ENCODE data around the gene MBNL3.

GRCh38 chrX:132493095-132493494 is 4.3 kb upstream of the MBNL3 start:
- TF ChIP-seq CTCF (IDR thresholded peaks at IDR 0.05), result no peak
- TF ChIP-seq POLR2AphosphoS5 (IDR thresholded peaks at IDR 0.05), result no peak
- TF ChIP-seq POLR2A (IDR thresholded peaks at IDR 0.05), result no peak
